Smooth muscle cell (in vitro differentiated cells): Measurements from ENCODE around the gene GLCCI1. TPM values are rescaled to one million over a fixed set of nuclear protein-coding genes. Genes with fewer than 3 reads are reported as not detected.

Source experiments
- DNase-seq: peaks from one replicate; lab custom pipeline; 2025; ENCODE audit not compliant: unreplicated experiment; lab: John Stamatoyannopoulos, UW
- H2AFZ ChIP-seq: fragments of 200-600 bp; sonication (generic); 2 replicates; pipeline ENCODE4 v1.6.0; 2016; ENCODE audit warnings: antibody characterized with exemption, low read depth, mild to moderate bottlenecking
- H3F3A ChIP-seq: fragments of 200-600 bp; sonication (generic); 2 replicates; pipeline ENCODE4 v1.6.0; 2017; ENCODE audit warnings: antibody characterized with exemption, low read depth
- H3K27ac ChIP-seq: fragments of 200-600 bp; sonication (generic); 2 replicates; pipeline ENCODE4 v1.5.1; 2016; ENCODE audit warnings: low read depth, mild to moderate bottlenecking
- H3K27me3 ChIP-seq: fragments of 200-600 bp; sonication (generic); 2 replicates; pipeline ENCODE4 v1.6.1; 2016; ENCODE audit warnings: low read depth, mild to moderate bottlenecking
- H3K36me3 ChIP-seq: fragments of 200-600 bp; sonication (generic); 2 replicates; pipeline ENCODE4 v1.5.1; 2016; ENCODE audit warnings: low read depth
- H3K4me1 ChIP-seq: fragments of 200-600 bp; sonication (generic); 2 replicates; pipeline ENCODE4 v1.5.1; 2016; ENCODE audit warnings: low read depth
- H3K4me2 ChIP-seq: fragments of 200-600 bp; sonication (generic); 2 replicates; pipeline ENCODE4 v1.6.0; 2016; ENCODE audit warnings: mild to moderate bottlenecking
- H3K4me3 ChIP-seq: fragments of 200-600 bp; sonication (generic); 2 replicates; pipeline ENCODE4 v1.5.1; 2016; ENCODE audit warnings: mild to moderate bottlenecking
- H3K79me2 ChIP-seq: fragments of 200-600 bp; sonication (generic); 2 replicates; pipeline ENCODE4 v1.6.0; 2016; ENCODE audit warnings: low read depth, mild to moderate bottlenecking
- H3K9ac ChIP-seq: fragments of 200-600 bp; sonication (generic); 2 replicates; pipeline ENCODE4 v1.6.0; 2016; ENCODE audit warnings: low read depth
- H3K9me3 ChIP-seq: fragments of 200-600 bp; sonication (generic); replicated peaks from 2 replicates; pipeline ENCODE4 v1.5.1; 2016; ENCODE audit warnings: low read depth
- H4K20me1 ChIP-seq: fragments of 200-600 bp; sonication (generic); 2 replicates; pipeline ENCODE4 v1.6.0; 2016; ENCODE audit warnings: low read depth
- WGBS: methylation state at CpG from one replicate; pipeline ENCODE4 v1.1.7; 2016; ENCODE audit warnings: low lambda C conversion rate; 5-methylcytosine and 5-hydroxymethylcytosine counted together
- polyA plus RNA-seq: library from polyadenylated mRNA; unstranded; fragments of >200 nt; fragmentation: Nextera tagmentation; extraction: Ambion mirVana; gene quantifications from 2 replicates; pipeline ENCODE4 v1.2.1, GENCODE V29; 2016
- total RNA-seq: library from RNA; depleted of rRNA; stranded (reverse); fragments of >200 nt; gene quantifications from 2 replicates; pipeline ENCODE4 v1.2.3, GENCODE V29; 2014
- TF ChIP-seq, protein P1 (sequence below): fragments of 200-600 bp; sonication (generic); IDR thresholded peaks from 2 replicates; pipeline ENCODE4 v1.5.1; 2017; ENCODE audit warnings: borderline replicate concordance, mild to moderate bottlenecking, antibody characterized with exemption; ENCODE audit not compliant: insufficient read depth, poor library complexity, severe bottlenecking

The GLCCI1 gene
- total and polyA plus RNA-seq, 2 experiments from 2014 or later = 39.0 to 69.9 TPM

DNA sequence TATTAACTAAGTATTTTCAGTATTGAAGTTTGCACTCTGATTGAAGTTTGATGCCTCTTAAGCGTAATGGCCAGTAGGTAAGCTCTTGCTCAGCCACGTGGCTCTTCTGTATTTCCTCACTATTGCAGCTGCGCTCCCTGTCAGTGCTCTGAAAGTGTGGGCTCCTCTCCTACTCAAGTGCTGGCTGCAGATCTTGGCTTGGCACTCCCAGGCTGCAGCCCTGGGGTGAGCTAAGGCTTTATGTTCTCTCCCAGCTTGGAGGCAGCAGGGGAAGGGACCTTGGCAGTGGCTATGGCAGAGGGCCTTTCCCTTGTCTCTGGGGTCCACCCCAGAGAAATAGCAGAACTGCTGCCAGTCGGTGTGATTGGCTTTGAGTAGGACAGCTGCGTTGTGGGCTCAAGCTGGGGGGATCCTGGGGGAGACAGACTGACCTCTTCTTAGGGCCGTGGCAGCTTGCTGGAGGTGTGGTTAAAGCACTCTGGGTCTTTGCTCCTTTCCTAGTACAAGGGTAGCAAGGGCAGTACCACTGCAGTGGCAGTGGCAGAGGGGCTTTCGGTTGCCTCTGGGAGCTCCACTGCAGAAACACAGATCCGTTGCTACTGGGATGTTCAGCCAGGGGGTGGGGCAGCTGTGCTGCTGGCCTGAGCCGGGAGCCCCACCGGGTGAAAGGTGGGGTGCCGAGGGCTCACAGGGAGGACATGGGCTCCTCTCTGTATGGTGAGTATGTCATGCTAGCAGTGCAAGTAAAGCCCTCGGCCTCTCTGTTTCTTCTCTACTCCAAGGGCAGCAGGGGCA lies 100.5 kb downstream of the GLCCI1 start:
- WGBS = 90% methylated on average over 12 of the region's 12 CpGs
- TF ChIP-seq, protein P1, sequence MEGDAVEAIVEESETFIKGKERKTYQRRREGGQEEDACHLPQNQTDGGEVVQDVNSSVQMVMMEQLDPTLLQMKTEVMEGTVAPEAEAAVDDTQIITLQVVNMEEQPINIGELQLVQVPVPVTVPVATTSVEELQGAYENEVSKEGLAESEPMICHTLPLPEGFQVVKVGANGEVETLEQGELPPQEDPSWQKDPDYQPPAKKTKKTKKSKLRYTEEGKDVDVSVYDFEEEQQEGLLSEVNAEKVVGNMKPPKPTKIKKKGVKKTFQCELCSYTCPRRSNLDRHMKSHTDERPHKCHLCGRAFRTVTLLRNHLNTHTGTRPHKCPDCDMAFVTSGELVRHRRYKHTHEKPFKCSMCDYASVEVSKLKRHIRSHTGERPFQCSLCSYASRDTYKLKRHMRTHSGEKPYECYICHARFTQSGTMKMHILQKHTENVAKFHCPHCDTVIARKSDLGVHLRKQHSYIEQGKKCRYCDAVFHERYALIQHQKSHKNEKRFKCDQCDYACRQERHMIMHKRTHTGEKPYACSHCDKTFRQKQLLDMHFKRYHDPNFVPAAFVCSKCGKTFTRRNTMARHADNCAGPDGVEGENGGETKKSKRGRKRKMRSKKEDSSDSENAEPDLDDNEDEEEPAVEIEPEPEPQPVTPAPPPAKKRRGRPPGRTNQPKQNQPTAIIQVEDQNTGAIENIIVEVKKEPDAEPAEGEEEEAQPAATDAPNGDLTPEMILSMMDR = no peak
- peaks cover 18% of the 10 kb centered on the region for H3K79me2 ChIP-seq

DNA sequence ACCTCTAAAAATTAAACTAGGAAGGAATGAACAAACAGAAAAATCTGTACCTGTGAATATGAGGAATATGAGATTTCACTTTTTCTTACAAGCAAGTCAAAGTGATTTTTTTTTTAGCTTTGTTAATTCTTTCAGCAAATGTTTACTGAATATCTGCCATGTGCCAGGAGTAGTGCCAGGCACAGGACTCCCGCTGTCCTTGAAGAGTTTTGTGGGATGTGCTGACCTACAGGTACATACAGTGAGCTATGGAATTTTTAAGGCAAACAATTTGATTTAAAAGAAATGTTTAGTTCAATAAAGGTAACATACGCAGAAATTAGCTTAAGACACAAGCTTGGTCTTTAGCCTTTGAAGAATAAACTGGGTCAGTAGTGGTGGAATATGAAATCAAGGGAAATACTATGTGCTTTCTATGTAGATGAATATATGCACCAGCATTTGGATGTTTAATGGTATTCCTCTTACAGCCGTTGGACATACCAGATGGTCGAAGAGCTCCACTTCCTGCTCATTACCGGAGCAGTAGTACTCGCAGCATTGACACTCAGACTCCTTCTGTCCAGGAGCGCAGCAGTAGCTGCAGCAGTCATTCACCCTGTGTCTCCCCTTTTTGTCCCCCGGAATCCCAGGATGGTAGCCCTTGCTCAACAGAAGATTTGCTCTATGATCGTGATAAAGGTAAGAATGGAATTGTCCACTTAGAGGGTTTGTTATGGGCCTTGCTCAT lies 102.0 kb downstream of the GLCCI1 start:
- Histone ChIP-seq H4K20me1 (no peaks in the 10 kb centered on the region), H3K4me3 (no peak overlapping the region), H3K27ac (no peak overlapping the region), H3K27me3 (no peaks in the 10 kb centered on the region), H3K4me2 (no peak overlapping the region), H2AFZ (no peak overlapping the region), H3K4me1 (peaks cover 12% of the 10 kb centered on the region), H3F3A (no peaks in the 10 kb centered on the region), H3K9me3 (no peaks in the 10 kb centered on the region), H3K36me3 (no peaks in the 10 kb centered on the region), H3K9ac (no peak overlapping the region), H3K79me2 (peaks cover 18% of the 10 kb centered on the region)
- DNase-seq = no peak
- 95% methylated on average over 9 of the region's 9 CpGs for WGBS
- TF ChIP-seq, protein P1 = no peak

More for the DNA sequence above, 100.5 kb downstream of the GLCCI1 start:
- Histone ChIP-seq H3K4me1 (peaks cover 12% of the 10 kb centered on the region), H3F3A (peaks cover 7% of the 10 kb centered on the region), H3K4me3 (no peak overlapping the region), H3K9ac (no peak overlapping the region), H3K4me2 (no peak overlapping the region), H3K9me3 (no peaks in the 10 kb centered on the region), H3K27me3 (no peaks in the 10 kb centered on the region), H3K27ac (no peak overlapping the region), H3K36me3 (no peaks in the 10 kb centered on the region), H4K20me1 (no peaks in the 10 kb centered on the region), H2AFZ (no peak overlapping the region)
- no peak for DNase-seq

DNA sequence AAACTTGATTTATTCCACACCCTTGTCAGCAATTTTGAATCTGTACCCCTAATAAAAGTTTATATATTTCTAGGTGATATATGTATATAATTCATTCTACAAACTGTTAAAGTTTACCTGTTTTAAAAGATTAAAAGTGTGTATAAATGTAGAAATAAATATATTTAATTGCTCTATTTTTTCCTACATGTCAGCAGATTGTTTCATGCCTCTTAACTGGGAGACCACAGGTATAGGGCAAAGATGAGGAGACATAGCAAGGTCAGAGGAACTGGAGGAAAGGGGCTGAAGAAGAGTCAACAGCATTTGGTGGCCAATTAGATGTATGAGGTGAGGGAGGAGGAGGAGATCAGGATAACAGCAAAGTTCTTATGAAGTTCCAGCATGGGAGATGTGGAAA lies 109.8 kb downstream of the GLCCI1 start:
- Histone ChIP-seq H3K36me3 (no peaks in the 10 kb centered on the region), H3K9me3 (no peaks in the 10 kb centered on the region), H3K9ac (no peak overlapping the region), H3K27me3 (no peaks in the 10 kb centered on the region), H4K20me1 (no peaks in the 10 kb centered on the region), H3F3A (no peaks in the 10 kb centered on the region), H3K4me2 (no peak overlapping the region), H3K79me2 (no peaks in the 10 kb centered on the region), H2AFZ (no peak overlapping the region), H3K4me1 (no peaks in the 10 kb centered on the region), H3K27ac (no peak overlapping the region), H3K4me3 (no peak overlapping the region)
- TF ChIP-seq, protein P1 = no peak
- no peak for DNase-seq
